ENCODE data around the gene APLN.

- TF ChIP-seq, protein P1, sequence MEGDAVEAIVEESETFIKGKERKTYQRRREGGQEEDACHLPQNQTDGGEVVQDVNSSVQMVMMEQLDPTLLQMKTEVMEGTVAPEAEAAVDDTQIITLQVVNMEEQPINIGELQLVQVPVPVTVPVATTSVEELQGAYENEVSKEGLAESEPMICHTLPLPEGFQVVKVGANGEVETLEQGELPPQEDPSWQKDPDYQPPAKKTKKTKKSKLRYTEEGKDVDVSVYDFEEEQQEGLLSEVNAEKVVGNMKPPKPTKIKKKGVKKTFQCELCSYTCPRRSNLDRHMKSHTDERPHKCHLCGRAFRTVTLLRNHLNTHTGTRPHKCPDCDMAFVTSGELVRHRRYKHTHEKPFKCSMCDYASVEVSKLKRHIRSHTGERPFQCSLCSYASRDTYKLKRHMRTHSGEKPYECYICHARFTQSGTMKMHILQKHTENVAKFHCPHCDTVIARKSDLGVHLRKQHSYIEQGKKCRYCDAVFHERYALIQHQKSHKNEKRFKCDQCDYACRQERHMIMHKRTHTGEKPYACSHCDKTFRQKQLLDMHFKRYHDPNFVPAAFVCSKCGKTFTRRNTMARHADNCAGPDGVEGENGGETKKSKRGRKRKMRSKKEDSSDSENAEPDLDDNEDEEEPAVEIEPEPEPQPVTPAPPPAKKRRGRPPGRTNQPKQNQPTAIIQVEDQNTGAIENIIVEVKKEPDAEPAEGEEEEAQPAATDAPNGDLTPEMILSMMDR (IDR thresholded peaks at IDR 0.05; ENCODE audit: low read depth, low read length, poor library complexity, severe bottlenecking) = no peak
- TF ChIP-seq EZH2phosphoT487 (IDR thresholded peaks at IDR 0.05; ENCODE audit: borderline replicate concordance, low read length) = no peak
These were observed 37.3 kb downstream of the APLN start for GRCh38 chrX:129617420-129617819.
